ENCODE results near the gene CDK10.

- TF ChIP-seq CTCF (IDR thresholded peaks at IDR 0.05; ENCODE audit: insufficient read depth, low read length): no peak
- no peak for TF ChIP-seq GABPA (IDR thresholded peaks at IDR 0.05; ENCODE audit: low read depth)
- TF ChIP-seq POLR2AphosphoS5 (IDR thresholded peaks at IDR 0.05; ENCODE audit: low read depth): no peak
- TF ChIP-seq REST (IDR thresholded peaks at IDR 0.05; ENCODE audit: insufficient replicate concordance, low read depth): no peak
- TF ChIP-seq SPI1 (IDR thresholded peaks at IDR 0.05; ENCODE audit: borderline replicate concordance, low read depth): no peak
Observed at GRCh38 chr16:89729863-89730593, 43.5 kb downstream of the CDK10 start.
